Measurements from ENCODE around the gene TNNC1. TPM values are rescaled to one million over a fixed set of nuclear protein-coding genes. Genes with fewer than 3 reads are reported as not detected.

TNNC1 gene
- total RNA-seq, 1 donor from 2014 or later = 0.67 TPM

GRCh38 chr3:52458770-52459545 is 5.1 kb upstream of the TNNC1 start:
- no peak for DNase-seq (ENCODE audit: low spot score)
- Mint-ChIP-seq H3K27ac (no peak overlapping the region), H3K4me3 (no peak overlapping the region), H3K9me3 (no peaks in the 10 kb centered on the region), H3K27me3 (ENCODE audit: insufficient read depth) (no peaks in the 10 kb centered on the region), H3K36me3 (ENCODE audit: low read depth) (peaks cover 29% of the 10 kb centered on the region), H3K4me1 (ENCODE audit: low read depth) (peaks cover 44% of the 10 kb centered on the region)
- intact Hi-C loops (cut with micrococcal nuclease) = loop anchor here (10.0 kb wide), 1 partner anchor 404 kb away; the partner anchor contains the start of gene DUSP7

GRCh38 chr3:52458031-52458760 is 4.4 kb upstream of the TNNC1 start:
- H3K27ac Mint-ChIP-seq = peak overlapping the region; percentile 15
- intact Hi-C loops (cut with micrococcal nuclease) = loop anchor here (10.0 kb wide), 1 partner anchor 403 kb away; the partner anchor contains the start of gene DUSP7
- H3K36me3 Mint-ChIP-seq (ENCODE audit: low read depth) = peaks cover 29% of the 10 kb centered on the region

GRCh38 chr3:52456800-52457183 is 3.0 kb upstream of the TNNC1 start:
- Mint-ChIP-seq H3K36me3 (ENCODE audit: low read depth) (peaks cover 25% of the 10 kb centered on the region), H3K27me3 (ENCODE audit: insufficient read depth) (no peaks in the 10 kb centered on the region), H3K9me3 (no peaks in the 10 kb centered on the region), H3K27ac (peak overlapping the region; percentile 93), H3K4me1 (ENCODE audit: low read depth) (peaks cover 39% of the 10 kb centered on the region), H3K4me3 (peak overlapping the region; percentile 96)
- intact Hi-C loops (cut with micrococcal nuclease) = loop anchor here (10.0 kb wide), 1 partner anchor 402 kb away; the partner anchor contains the start of gene DUSP7
- DNase-seq (ENCODE audit: low spot score) = no peak

More at GRCh38 chr3:52458031-52458760, 4.4 kb upstream of the TNNC1 start:
- H3K4me1 Mint-ChIP-seq (ENCODE audit: low read depth) = peaks cover 42% of the 10 kb centered on the region
- no peaks in the 10 kb centered on the region for H3K27me3 Mint-ChIP-seq (ENCODE audit: insufficient read depth)
- H3K4me3 Mint-ChIP-seq = peak overlapping the region; percentile 20
- H3K9me3 Mint-ChIP-seq = no peaks in the 10 kb centered on the region
- no peak for DNase-seq (ENCODE audit: low spot score)

GRCh38 chr3:52456169-52456799 is 2.4 kb upstream of the TNNC1 start:
- Mint-ChIP-seq H3K4me1 (ENCODE audit: low read depth) (peaks cover 39% of the 10 kb centered on the region), H3K4me3 (peak overlapping the region; percentile 96), H3K36me3 (ENCODE audit: low read depth) (peaks cover 25% of the 10 kb centered on the region), H3K9me3 (no peaks in the 10 kb centered on the region), H3K27me3 (ENCODE audit: insufficient read depth) (no peaks in the 10 kb centered on the region), H3K27ac (peak overlapping the region; percentile 93)
- DNase-seq (ENCODE audit: low spot score) = no peak
- intact Hi-C loops (cut with micrococcal nuclease) = loop anchor here (10.0 kb wide), 1 partner anchor 401 kb away; the partner anchor contains the start of gene DUSP7

- peak; percentile 96 for DNase-seq (ENCODE audit: low spot score)
- no peaks in the 10 kb centered on the region for H3K27me3 Mint-ChIP-seq (ENCODE audit: insufficient read depth)
- intact Hi-C loops (cut with micrococcal nuclease) = loop anchor here (1.0 to 10.0 kb wide), 5 partner anchors 8 to 513 kb away; partner anchors contain the start of genes DUSP7, PARP3, POC1A and UQCC5
- H3K4me1 Mint-ChIP-seq (ENCODE audit: low read depth) = peaks cover 39% of the 10 kb centered on the region
- H3K4me3 Mint-ChIP-seq = peak within 1 kb of the TSS; percentile 96
- no peaks in the 10 kb centered on the region for H3K9me3 Mint-ChIP-seq
- H3K36me3 Mint-ChIP-seq (ENCODE audit: low read depth) = peaks cover 23% of the 10 kb centered on the region
- peak within 1 kb of the TSS; percentile 93 for H3K27ac Mint-ChIP-seq
These were observed 1.7 kb upstream of the TNNC1 start, which contains the start of gene NISCH for GRCh38 chr3:52455283-52456168. Gene NISCH, plus strand, starts transcription at chr3:52455604. Its CDS starts 38 bp downstream, at chr3:52455642.

- no peaks in the 10 kb centered on the region for H3K9me3 Mint-ChIP-seq
- DNase-seq (ENCODE audit: low spot score) = no peak
- H3K36me3 Mint-ChIP-seq (ENCODE audit: low read depth) = peaks cover 20% of the 10 kb centered on the region
- intact Hi-C loops (cut with micrococcal nuclease) = loop anchor here (1.0 to 10.0 kb wide), 5 partner anchors 8 to 513 kb away; partner anchors contain the start of genes DUSP7, PARP3, POC1A and UQCC5
- peak overlapping the region; percentile 96 for H3K4me3 Mint-ChIP-seq
- peak overlapping the region; percentile 93 for H3K27ac Mint-ChIP-seq
- peaks cover 39% of the 10 kb centered on the region for H3K4me1 Mint-ChIP-seq (ENCODE audit: low read depth)
- no peaks in the 10 kb centered on the region for H3K27me3 Mint-ChIP-seq (ENCODE audit: insufficient read depth)
These were observed 1.1 kb upstream of the TNNC1 start for GRCh38 chr3:52454938-52455282.

- intact Hi-C loops (cut with micrococcal nuclease) = loop anchor here (2.0 to 10.0 kb wide), 2 partner anchors 300 to 400 kb away; partner anchors contain the start of genes DUSP7 and POC1A
- DNase-seq (ENCODE audit: low spot score) = no peak
- Mint-ChIP-seq H3K27ac (peak overlapping the region; percentile 93), H3K27me3 (ENCODE audit: insufficient read depth) (no peaks in the 10 kb centered on the region), H3K4me1 (ENCODE audit: low read depth) (peaks cover 39% of the 10 kb centered on the region), H3K9me3 (no peaks in the 10 kb centered on the region), H3K36me3 (ENCODE audit: low read depth) (peaks cover 20% of the 10 kb centered on the region), H3K4me3 (peak overlapping the region; percentile 96)
These were observed 553 bp upstream of the TNNC1 start for GRCh38 chr3:52454250-52454937.

- intact Hi-C loops (cut with micrococcal nuclease) = loop anchor here (10.0 kb wide), 1 partner anchor 398 kb away; the partner anchor contains the start of gene DUSP7
These were observed 1.1 kb downstream of the TNNC1 start for GRCh38 chr3:52452570-52453221.

GRCh38 chr3:52452126-52452525 is 1.7 kb downstream of the TNNC1 start:
- H3K4me3 Mint-ChIP-seq = no peak overlapping the region
- H3K4me1 Mint-ChIP-seq (ENCODE audit: low read depth) = peaks cover 25% of the 10 kb centered on the region
- no peak overlapping the region for H3K27ac Mint-ChIP-seq
- no peaks in the 10 kb centered on the region for H3K27me3 Mint-ChIP-seq (ENCODE audit: insufficient read depth)
- no peaks in the 10 kb centered on the region for H3K9me3 Mint-ChIP-seq
- intact Hi-C loops (cut with micrococcal nuclease) = loop anchor here (10.0 kb wide), 1 partner anchor 397 kb away; the partner anchor contains the start of gene DUSP7
- DNase-seq (ENCODE audit: low spot score) = no peak
- H3K36me3 Mint-ChIP-seq (ENCODE audit: low read depth) = peaks cover 3% of the 10 kb centered on the region

More at GRCh38 chr3:52452570-52453221, 1.1 kb downstream of the TNNC1 start:
- no peak for DNase-seq (ENCODE audit: low spot score)
- Mint-ChIP-seq H3K4me3 (no peak overlapping the region), H3K36me3 (ENCODE audit: low read depth) (peaks cover 8% of the 10 kb centered on the region), H3K9me3 (no peaks in the 10 kb centered on the region), H3K27ac (no peak overlapping the region), H3K4me1 (ENCODE audit: low read depth) (peaks cover 29% of the 10 kb centered on the region), H3K27me3 (ENCODE audit: insufficient read depth) (no peaks in the 10 kb centered on the region)

GRCh38 chr3:52451237-52452083 is 2.4 kb downstream of the TNNC1 start:
- Mint-ChIP-seq H3K36me3 (ENCODE audit: low read depth) (no peaks in the 10 kb centered on the region), H3K9me3 (no peaks in the 10 kb centered on the region), H3K27ac (no peak overlapping the region), H3K4me3 (no peak overlapping the region), H3K27me3 (ENCODE audit: insufficient read depth) (no peaks in the 10 kb centered on the region), H3K4me1 (ENCODE audit: low read depth) (peaks cover 23% of the 10 kb centered on the region)
- no peak for DNase-seq (ENCODE audit: low spot score)
- intact Hi-C loops (cut with micrococcal nuclease) = loop anchor here (10.0 kb wide), 1 partner anchor 397 kb away; the partner anchor contains the start of gene DUSP7

Data from activated T-helper 1 cell treated with anti-CD3 and anti-CD28 coated beads, Interleukin-12 subunit alpha, Interleukin-12 subunit beta, Interleukin-2, Interleukin-4 antibody, amounts not matched to agents 30 ng/mL and 10 ng/mL and 1 ng/mL, durations not matched to agents 14 hours and 24 hours and 36 hours (primary cell).